ENCODE results near the gene INMT.

DNA sequence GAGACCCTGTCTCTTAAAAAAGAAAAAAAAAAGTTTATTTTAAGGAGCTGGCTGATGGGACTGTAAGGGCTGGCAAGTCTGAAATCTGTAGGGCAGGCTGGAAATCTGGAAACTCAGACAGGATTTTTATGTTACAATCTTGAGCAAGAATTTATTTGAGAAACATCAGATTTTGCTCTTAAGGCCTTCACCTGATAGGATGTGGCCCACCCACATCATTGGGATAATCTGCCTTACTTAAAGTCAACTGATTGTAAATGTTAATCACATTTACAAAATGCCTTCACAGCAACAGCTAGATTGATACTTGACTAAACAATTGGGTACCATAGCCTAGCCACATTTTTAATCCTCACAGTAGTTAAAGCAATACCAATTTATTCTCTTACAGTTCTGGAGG, 30.8 kb downstream of the INMT start:
- TF ChIP-seq CTCF (IDR thresholded peaks at IDR 0.05; ENCODE audit: insufficient read depth, low read depth, low read length): no peak
- TF ChIP-seq EZH2 (IDR thresholded peaks at IDR 0.05; ENCODE audit: insufficient read depth, low read length): no peak

All from astrocyte (in vitro differentiated cells and primary cell).